ENCODE data around the gene ADAMTS17. TPM values are rescaled to one million over a fixed set of nuclear protein-coding genes. Genes with fewer than 3 reads are reported as not detected.
"Not testable (repeated sequence)": the region's sequence is repeated elsewhere in the genome, so short reads cannot be mapped to it uniquely, and the experiment has no call there.

The ADAMTS17 gene
- total and polyA plus RNA-seq, 11 donors = 0.30 to 2.4 (median 1.2) TPM

- peaks cover 0 to 15% (median 7%) of the 10 kb centered on the region in 12 donors for H3K4me1 ChIP-seq
- H3K27ac ChIP-seq = no peak overlapping the region
- no peaks in the 10 kb centered on the region for H3K36me3 ChIP-seq
- DNase-seq (no peak), ATAC-seq (no peak)
- TF ChIP-seq POLR2A (IDR thresholded peaks at IDR 0.05) (no peak), CTCF (IDR thresholded peaks at IDR 0.05) (no peak)
- intact Hi-C loops (cut with DNase I) = loop anchor here (2.0 to 10.0 kb wide), 11 partner anchors 165 to 667 kb away; no protein-coding TSS in a partner anchor
- H3K4me3 ChIP-seq = no peak overlapping the region
- no peaks in the 10 kb centered on the region for H3K9me3 ChIP-seq
- peaks cover 0 to 28% (median 11%) of the 10 kb centered on the region in 9 donors for H3K27me3 ChIP-seq
- 84 to 93% (median 89%) methylated on average over 10 to 12 of the region's 12 CpGs for WGBS, 4 donors
Measured at GRCh38 chr15:100339999-100340398, 1.8 kb downstream of the ADAMTS17 start.

- DNase-seq, ATAC-seq, H3K4me3 ChIP-seq, H3K27ac ChIP-seq, H3K9me3 ChIP-seq, H3K36me3 ChIP-seq: not testable (repeated sequence)
- H3K27me3 ChIP-seq = peaks cover 0 to 28% (median 11%) of the 10 kb centered on the region in 9 donors
- H3K4me1 ChIP-seq = peaks cover 0 to 15% (median 7%) of the 10 kb centered on the region in 12 donors
- intact Hi-C loops (cut with DNase I) = loop anchor here (2.0 to 10.0 kb wide), 9 partner anchors 165 to 411 kb away; no protein-coding TSS in a partner anchor
- 82 to 87% (median 86%) methylated on average over 7 of the region's 7 CpGs for WGBS, 4 donors
Measured at GRCh38 chr15:100339451-100339850, 2.3 kb downstream of the ADAMTS17 start.

- TF ChIP-seq CTCF (IDR thresholded peaks at IDR 0.05) (peak; percentile 39 to 77 (median 64)), POLR2A (IDR thresholded peaks at IDR 0.05) (no peak)
- no peak overlapping the region for H3K27ac ChIP-seq
- intact Hi-C loops (cut with DNase I) = loop anchor here (2.0 to 10.0 kb wide), 9 partner anchors 164 to 410 kb away; no protein-coding TSS in a partner anchor
- H3K4me1 ChIP-seq = peaks cover 0 to 15% (median 7%) of the 10 kb centered on the region in 12 donors
- H3K36me3 ChIP-seq = no peaks in the 10 kb centered on the region
- no peaks in the 10 kb centered on the region for H3K9me3 ChIP-seq
- WGBS, 4 donors = 23 to 32% (median 29%) methylated on average over 10 of the region's 10 CpGs
- DNase-seq = peak in 4 of 5 donors; percentile 33 to 62 (median 46)
- peaks cover 0 to 28% (median 11%) of the 10 kb centered on the region in 9 donors for H3K27me3 ChIP-seq
- no peak overlapping the region for H3K4me3 ChIP-seq
- ATAC-seq = peak; percentile 57 to 66 (median 61)
Measured at GRCh38 chr15:100338971-100339444, 2.8 kb downstream of the ADAMTS17 start.

- intact Hi-C loops (cut with DNase I) = loop anchor here (2.0 to 10.0 kb wide), 9 partner anchors 163 to 409 kb away; no protein-coding TSS in a partner anchor
Measured at GRCh38 chr15:100338247-100338646, 3.5 kb downstream of the ADAMTS17 start.

More at GRCh38 chr15:100338247-100338646, 3.5 kb downstream of the ADAMTS17 start:
- Histone ChIP-seq H3K27ac (no peak overlapping the region), H3K4me1 (peaks cover 0 to 15% (median 7%) of the 10 kb centered on the region in 12 donors), H3K9me3 (no peaks in the 10 kb centered on the region), H3K27me3 (peaks cover 0 to 28% (median 11%) of the 10 kb centered on the region in 9 donors), H3K36me3 (no peaks in the 10 kb centered on the region), H3K4me3 (no peak overlapping the region)
- TF ChIP-seq POLR2A (IDR thresholded peaks at IDR 0.05) = no peak
- no peak for TF ChIP-seq CTCF (IDR thresholded peaks at IDR 0.05)
- 83 to 91% (median 85%) methylated on average over 10 of the region's 10 CpGs for WGBS, 4 donors
- ATAC-seq = no peak
- no peak for DNase-seq

Measured in heart left ventricle (tissue), 16 donors.